ENCODE data around the gene ADAM10. TPM values are rescaled to one million over a fixed set of nuclear protein-coding genes. Genes with fewer than 3 reads are reported as not detected.

ADAM10 gene
- total and polyA plus RNA-seq, 8 donors = 5.8 to 159 (median 17.2) TPM

DNA sequence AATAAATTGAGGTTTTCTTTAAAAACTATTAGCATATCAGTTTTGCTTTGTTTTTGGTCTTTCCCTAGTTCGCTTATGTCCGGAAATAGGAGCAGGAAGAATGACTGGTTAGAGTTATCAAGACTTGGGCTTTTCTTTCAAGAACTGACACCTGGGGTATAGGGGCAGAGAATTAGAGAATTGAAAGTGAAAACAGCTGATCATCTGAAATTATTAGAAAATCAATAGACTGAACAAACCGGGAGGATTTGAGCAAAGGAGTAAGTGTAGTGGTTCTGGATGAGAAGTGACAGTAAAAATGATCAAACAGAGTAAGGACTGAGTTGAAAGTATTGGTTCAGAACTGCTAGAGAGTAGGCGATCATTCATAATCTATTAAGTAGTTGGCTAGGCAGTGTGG lies 27.6 kb upstream of the ADAM10 start:
- intact Hi-C loops (cut with DNase I; ENCODE audit: low total_unique reads) = no loop called here
- peaks cover 18 to 57% (median 41%) of the 10 kb centered on the region in 4 donors for H3K4me1 ChIP-seq
- no peak overlapping the region for H3K27ac ChIP-seq
- DNase-seq = no peak
- H3K9me3 ChIP-seq = no peaks in the 10 kb centered on the region
- H3K4me3 ChIP-seq = no peak overlapping the region
- WGBS, 5 donors = 83 to 90% (median 87%) methylated on average over 4 of the region's 4 CpGs
- no peak for TF ChIP-seq POLR2A (IDR thresholded peaks at IDR 0.05)
- TF ChIP-seq POLR2AphosphoS5 (IDR thresholded peaks at IDR 0.05) = no peak
- no peak for TF ChIP-seq EP300 (IDR thresholded peaks at IDR 0.05)
- TF ChIP-seq, protein P1, sequence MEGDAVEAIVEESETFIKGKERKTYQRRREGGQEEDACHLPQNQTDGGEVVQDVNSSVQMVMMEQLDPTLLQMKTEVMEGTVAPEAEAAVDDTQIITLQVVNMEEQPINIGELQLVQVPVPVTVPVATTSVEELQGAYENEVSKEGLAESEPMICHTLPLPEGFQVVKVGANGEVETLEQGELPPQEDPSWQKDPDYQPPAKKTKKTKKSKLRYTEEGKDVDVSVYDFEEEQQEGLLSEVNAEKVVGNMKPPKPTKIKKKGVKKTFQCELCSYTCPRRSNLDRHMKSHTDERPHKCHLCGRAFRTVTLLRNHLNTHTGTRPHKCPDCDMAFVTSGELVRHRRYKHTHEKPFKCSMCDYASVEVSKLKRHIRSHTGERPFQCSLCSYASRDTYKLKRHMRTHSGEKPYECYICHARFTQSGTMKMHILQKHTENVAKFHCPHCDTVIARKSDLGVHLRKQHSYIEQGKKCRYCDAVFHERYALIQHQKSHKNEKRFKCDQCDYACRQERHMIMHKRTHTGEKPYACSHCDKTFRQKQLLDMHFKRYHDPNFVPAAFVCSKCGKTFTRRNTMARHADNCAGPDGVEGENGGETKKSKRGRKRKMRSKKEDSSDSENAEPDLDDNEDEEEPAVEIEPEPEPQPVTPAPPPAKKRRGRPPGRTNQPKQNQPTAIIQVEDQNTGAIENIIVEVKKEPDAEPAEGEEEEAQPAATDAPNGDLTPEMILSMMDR (IDR thresholded peaks at IDR 0.05) = no peak
- peaks cover 0 to 8% (median 4%) of the 10 kb centered on the region in 4 donors for H3K36me3 ChIP-seq
- H3K27me3 ChIP-seq = no peaks in the 10 kb centered on the region

DNA sequence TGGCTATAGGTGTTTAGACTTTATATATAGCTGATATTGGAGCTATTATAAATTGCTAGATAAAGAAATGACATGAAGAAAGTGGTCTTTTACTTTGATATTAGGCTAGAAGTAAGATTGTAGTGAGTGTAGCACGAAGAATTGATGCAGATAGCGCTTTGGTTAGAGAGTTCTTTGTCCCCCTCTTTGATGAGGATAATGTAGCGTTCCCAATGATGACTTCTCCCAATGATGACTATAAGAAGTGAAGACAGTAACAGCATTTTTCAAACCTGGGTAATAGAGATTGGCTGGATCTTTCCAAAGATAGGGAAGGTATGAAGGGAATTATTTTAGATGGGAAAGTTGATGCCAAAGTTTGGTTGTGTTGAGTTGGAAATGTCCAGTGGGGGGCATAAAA lies 25.9 kb upstream of the ADAM10 start:
- no peaks in the 10 kb centered on the region for H3K27me3 ChIP-seq
- H3K36me3 ChIP-seq = peaks cover 0 to 8% (median 4%) of the 10 kb centered on the region in 4 donors
- H3K9me3 ChIP-seq = no peaks in the 10 kb centered on the region
- peaks cover 18 to 61% (median 45%) of the 10 kb centered on the region in 4 donors for H3K4me1 ChIP-seq
- DNase-seq = no peak
- 97 to 100% (median 99%) methylated on average over 3 of the region's 3 CpGs for WGBS, 5 donors
- no peak overlapping the region for H3K4me3 ChIP-seq
- intact Hi-C loops (cut with DNase I; ENCODE audit: low total_unique reads) = no loop called here
- TF ChIP-seq EP300 (IDR thresholded peaks at IDR 0.05) = no peak
- TF ChIP-seq, protein P1 (IDR thresholded peaks at IDR 0.05) = no peak
- no peak for TF ChIP-seq POLR2AphosphoS5 (IDR thresholded peaks at IDR 0.05)
- TF ChIP-seq POLR2A (IDR thresholded peaks at IDR 0.05) = no peak
- no peak overlapping the region for H3K27ac ChIP-seq

DNA sequence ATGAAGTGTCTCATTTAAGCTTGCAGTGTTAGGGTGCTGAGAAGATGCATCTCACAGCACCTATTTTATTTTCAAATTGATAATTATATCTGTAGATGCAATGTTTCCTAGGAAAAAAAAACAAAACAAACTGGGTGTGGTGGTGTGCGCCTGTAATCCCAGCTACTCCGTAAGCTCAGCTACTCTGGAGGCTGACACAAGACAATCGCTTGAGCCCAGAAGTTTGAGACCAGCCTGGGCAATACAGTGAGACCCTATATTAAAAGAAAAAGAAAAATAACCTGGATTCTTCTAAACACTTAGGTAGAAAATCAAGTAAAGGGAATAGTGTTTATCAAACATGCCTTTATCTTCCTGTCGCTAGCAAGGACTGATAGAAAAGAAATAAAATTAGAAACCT lies 23.5 kb upstream of the ADAM10 start:
- H3K27ac ChIP-seq = peak overlapping the region in 4 of 5 donors; percentile 93 to 99 (median 98)
- WGBS, 5 donors = 44 to 68% (median 47%) methylated on average over 4 of the region's 4 CpGs
- no peaks in the 10 kb centered on the region for H3K36me3 ChIP-seq
- intact Hi-C loops (cut with DNase I; ENCODE audit: low total_unique reads) = no loop called here
- no peaks in the 10 kb centered on the region for H3K27me3 ChIP-seq
- peak overlapping the region; percentile 4 to 88 (median 76) for H3K4me3 ChIP-seq
- H3K4me1 ChIP-seq = peaks cover 18 to 62% (median 48%) of the 10 kb centered on the region in 4 donors
- TF ChIP-seq POLR2AphosphoS5 (IDR thresholded peaks at IDR 0.05) = no peak
- no peak for TF ChIP-seq EP300 (IDR thresholded peaks at IDR 0.05)
- TF ChIP-seq, protein P1 (IDR thresholded peaks at IDR 0.05) = no peak
- TF ChIP-seq POLR2A (IDR thresholded peaks at IDR 0.05) = no peak
- H3K9me3 ChIP-seq = no peaks in the 10 kb centered on the region
- peak in 1 of 2 donors; percentile 21 for DNase-seq

DNA sequence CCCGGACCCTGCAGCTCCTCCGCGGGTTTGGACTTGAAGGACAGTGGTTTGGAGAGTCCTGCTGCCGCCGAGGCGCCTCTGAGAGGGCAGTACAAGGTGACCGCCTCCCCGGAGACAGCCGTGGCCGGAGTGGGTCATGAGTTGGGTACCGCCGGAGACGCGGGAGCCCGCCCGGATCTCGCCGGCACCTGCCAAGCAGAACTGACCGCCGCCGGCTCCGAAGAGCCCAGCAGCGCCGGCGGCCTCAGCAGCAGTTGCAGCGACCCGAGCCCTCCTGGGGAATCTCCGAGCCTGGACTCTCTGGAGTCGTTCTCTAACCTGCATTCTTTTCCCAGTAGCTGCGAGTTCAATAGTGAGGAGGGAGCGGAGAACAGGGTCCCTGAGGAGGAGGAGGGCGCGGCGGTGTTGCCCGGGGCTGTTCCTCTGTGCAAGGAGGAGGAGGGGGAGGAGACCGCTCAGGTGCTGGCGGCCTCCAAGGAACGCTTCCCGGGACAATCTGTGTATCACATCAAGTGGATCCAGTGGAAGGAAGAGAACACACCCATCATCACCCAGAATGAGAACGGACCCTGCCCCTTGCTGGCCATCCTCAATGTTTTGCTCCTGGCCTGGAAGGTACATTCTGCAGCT lies 22.2 kb upstream of the ADAM10 start:
- Histone ChIP-seq H3K27me3 (no peaks in the 10 kb centered on the region), H3K27ac (peak overlapping the region; percentile 93 to 99 (median 98)), H3K4me1 (peaks cover 18 to 56% (median 41%) of the 10 kb centered on the region in 4 donors), H3K36me3 (no peaks in the 10 kb centered on the region), H3K4me3 (peak overlapping the region; percentile 70 to 91 (median 85)), H3K9me3 (no peaks in the 10 kb centered on the region)
- WGBS, 5 donors = 0 to 1% (median 0%) methylated on average over 3 to 40 of the region's 40 CpGs
- intact Hi-C loops (cut with DNase I; ENCODE audit: low total_unique reads) = no loop called here
- peak; percentile 56 to 73 for DNase-seq
- no peak for TF ChIP-seq POLR2A (IDR thresholded peaks at IDR 0.05)
- TF ChIP-seq, protein P1 (IDR thresholded peaks at IDR 0.05) = peak in 1 of 7 experiments; percentile 5
- TF ChIP-seq POLR2AphosphoS5 (IDR thresholded peaks at IDR 0.05) = no peak
- no peak for TF ChIP-seq EP300 (IDR thresholded peaks at IDR 0.05)

Measured in stomach (tissue), 9 donors.